Astrocyte (in vitro differentiated cells and primary cell): ENCODE results near the gene IGF1R. TPM values are rescaled to one million over a fixed set of nuclear protein-coding genes. Genes with fewer than 3 reads are reported as not detected.

ENCODE experiments used
- DNase-seq: peaks from one replicate; pipeline ENCODE4 v3.0.0-alpha.2; 2010; ENCODE audit warnings: low read depth
- FAIRE-seq: peaks from 2 replicates; lab custom pipeline; 2011; peaks lifted over from hg19 to GRCh38; lab: Jason Lieb, UNC
- H2AFZ ChIP-seq: 2 replicates; pipeline ENCODE4 v1.6.0; 2012; ENCODE audit warnings: low read depth, low read length, inconsistent platforms
- H3K27ac ChIP-seq: 2 replicates; pipeline ENCODE4 v1.5.1; 2011; ENCODE audit warnings: low read depth, low read length, inconsistent platforms
- H3K27me3 ChIP-seq: 2 replicates; pipeline ENCODE4 v1.6.0; 2011; ENCODE audit warnings: low read length, inconsistent platforms; ENCODE audit not compliant: insufficient read depth
- H3K36me3 ChIP-seq: 2 replicates; pipeline ENCODE4 v1.5.1; 2011; ENCODE audit warnings: low read length, inconsistent platforms; ENCODE audit not compliant: insufficient read depth
- H3K4me1 ChIP-seq: 2 replicates; pipeline ENCODE4 v1.5.1; 2011; ENCODE audit warnings: low read length, inconsistent platforms; ENCODE audit not compliant: insufficient read depth
- H3K4me2 ChIP-seq: 2 replicates; pipeline ENCODE4 v1.6.0; 2012; ENCODE audit warnings: low read length, inconsistent platforms
- H3K4me3 ChIP-seq: 2 replicates; pipeline ENCODE4 v1.5.1; 2011; ENCODE audit warnings: low read depth, mild to moderate bottlenecking, low read length, inconsistent platforms; ENCODE audit not compliant: insufficient read depth
- H3K79me2 ChIP-seq: 2 replicates; pipeline ENCODE4 v1.6.0; 2012; ENCODE audit warnings: mild to moderate bottlenecking, low read length, inconsistent platforms; ENCODE audit not compliant: insufficient read depth
- H3K9ac ChIP-seq: 2 replicates; pipeline ENCODE4 v1.6.0; 2012; ENCODE audit warnings: mild to moderate bottlenecking, low read length, inconsistent platforms
- H3K9me3 ChIP-seq: 2 replicates; pipeline ENCODE4 v1.5.1; 2012; ENCODE audit warnings: low read depth, mild to moderate bottlenecking, low read length, inconsistent platforms; ENCODE audit not compliant: insufficient read depth
- H4K20me1 ChIP-seq: 2 replicates; pipeline ENCODE4 v1.6.0; 2012; ENCODE audit warnings: low read length, inconsistent platforms; ENCODE audit not compliant: insufficient read depth
- H3K27ac Mint-ChIP-seq: one replicate; pipeline ENCODE4 v1.8.0; 2021; ENCODE audit warnings: mild to moderate bottlenecking, mixed read lengths; ENCODE audit not compliant: unreplicated experiment
- H3K27me3 Mint-ChIP-seq: one replicate; pipeline ENCODE4 v1.8.0; 2021; ENCODE audit warnings: low read depth, mixed read lengths; ENCODE audit not compliant: unreplicated experiment
- H3K36me3 Mint-ChIP-seq: one replicate; pipeline ENCODE4 v1.8.0; 2021; ENCODE audit warnings: low read depth, mixed read lengths; ENCODE audit not compliant: unreplicated experiment
- H3K4me1 Mint-ChIP-seq: one replicate; pipeline ENCODE4 v1.8.0; 2021; ENCODE audit warnings: low read depth, mixed read lengths; ENCODE audit not compliant: unreplicated experiment
- H3K4me3 Mint-ChIP-seq: one replicate; pipeline ENCODE4 v1.8.0; 2021; ENCODE audit warnings: mild to moderate bottlenecking, moderate library complexity, mixed read lengths; ENCODE audit not compliant: unreplicated experiment
- H3K9me3 Mint-ChIP-seq: one replicate; pipeline ENCODE4 v1.8.0; 2021; ENCODE audit warnings: mild to moderate bottlenecking, mixed read lengths; ENCODE audit not compliant: unreplicated experiment
- EZH2 ChIP-seq: IDR thresholded peaks from 2 replicates; pipeline ENCODE4 v1.6.1; 2012; ENCODE audit warnings: mild to moderate bottlenecking, low read length, inconsistent platforms; ENCODE audit not compliant: insufficient read depth
- total RNA-seq: library from RNA; stranded (reverse); gene quantifications from 2 replicates; pipeline ENCODE4 v1.2.1, GENCODE V29; 2021
- TF ChIP-seq, protein P1 (sequence below): IDR thresholded peaks from 2 replicates; pipeline ENCODE4 v1.5.1; 2011; ENCODE audit warnings: low read depth, mild to moderate bottlenecking, inconsistent platforms, low read length, moderate library complexity; ENCODE audit not compliant: insufficient read depth

Gene IGF1R
- total RNA-seq, 1 donor from 2014 or later, result 270 TPM

DNA sequence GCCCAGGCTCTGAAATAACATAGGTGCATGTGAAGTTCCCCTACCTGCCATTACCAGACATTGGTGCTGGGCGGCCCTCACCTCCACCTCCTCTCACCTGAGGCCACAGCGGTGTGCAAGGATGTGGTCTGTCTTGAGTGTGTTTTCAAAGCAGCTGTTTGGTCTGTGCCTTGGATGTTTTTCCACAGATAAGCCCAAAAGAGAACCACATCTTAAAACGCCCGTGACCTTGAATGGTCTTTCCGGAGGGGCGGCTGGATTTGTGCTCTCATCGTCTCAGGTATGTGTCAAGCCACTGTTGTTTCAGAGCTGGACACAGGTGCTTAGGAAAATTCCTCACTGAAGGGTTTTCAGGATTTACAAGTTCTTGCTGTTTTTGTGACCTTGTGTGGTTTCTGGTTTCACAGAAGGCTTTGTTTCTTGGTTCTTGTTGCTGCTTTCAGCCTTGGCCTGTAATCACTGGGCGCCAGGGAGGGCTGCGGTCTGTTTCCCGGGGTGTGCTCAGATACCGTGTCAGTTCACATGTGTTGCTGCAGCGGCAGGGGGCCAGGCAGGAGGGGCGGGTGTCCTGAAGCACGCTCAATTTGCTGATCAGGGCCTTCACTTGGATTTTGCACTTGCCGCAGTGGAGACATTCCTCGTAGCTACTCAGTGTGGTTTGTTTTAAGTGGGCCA, 128.4 kb downstream of the IGF1R start:
- H3K27ac Mint-ChIP-seq, result peak overlapping the region; percentile 59
- no peaks in the 10 kb centered on the region for H3K36me3 ChIP-seq
- no peak overlapping the region for H2AFZ ChIP-seq
- DNase-seq (peak; percentile 89), FAIRE-seq (no peak)
- no peaks in the 10 kb centered on the region for H3K9me3 ChIP-seq
- H4K20me1 ChIP-seq, result peaks cover 82% of the 10 kb centered on the region
- H3K4me3 Mint-ChIP-seq, result no peak overlapping the region
- peaks cover 56% of the 10 kb centered on the region for H3K4me1 Mint-ChIP-seq
- H3K9me3 Mint-ChIP-seq, result no peaks in the 10 kb centered on the region
- peaks cover 92% of the 10 kb centered on the region for H3K79me2 ChIP-seq
- no peak overlapping the region for H3K27ac ChIP-seq
- H3K4me1 ChIP-seq, result peaks cover 18% of the 10 kb centered on the region
- no peaks in the 10 kb centered on the region for H3K27me3 Mint-ChIP-seq
- no peak for TF ChIP-seq EZH2
- TF ChIP-seq, protein P1, sequence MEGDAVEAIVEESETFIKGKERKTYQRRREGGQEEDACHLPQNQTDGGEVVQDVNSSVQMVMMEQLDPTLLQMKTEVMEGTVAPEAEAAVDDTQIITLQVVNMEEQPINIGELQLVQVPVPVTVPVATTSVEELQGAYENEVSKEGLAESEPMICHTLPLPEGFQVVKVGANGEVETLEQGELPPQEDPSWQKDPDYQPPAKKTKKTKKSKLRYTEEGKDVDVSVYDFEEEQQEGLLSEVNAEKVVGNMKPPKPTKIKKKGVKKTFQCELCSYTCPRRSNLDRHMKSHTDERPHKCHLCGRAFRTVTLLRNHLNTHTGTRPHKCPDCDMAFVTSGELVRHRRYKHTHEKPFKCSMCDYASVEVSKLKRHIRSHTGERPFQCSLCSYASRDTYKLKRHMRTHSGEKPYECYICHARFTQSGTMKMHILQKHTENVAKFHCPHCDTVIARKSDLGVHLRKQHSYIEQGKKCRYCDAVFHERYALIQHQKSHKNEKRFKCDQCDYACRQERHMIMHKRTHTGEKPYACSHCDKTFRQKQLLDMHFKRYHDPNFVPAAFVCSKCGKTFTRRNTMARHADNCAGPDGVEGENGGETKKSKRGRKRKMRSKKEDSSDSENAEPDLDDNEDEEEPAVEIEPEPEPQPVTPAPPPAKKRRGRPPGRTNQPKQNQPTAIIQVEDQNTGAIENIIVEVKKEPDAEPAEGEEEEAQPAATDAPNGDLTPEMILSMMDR, result no peak
- no peaks in the 10 kb centered on the region for H3K27me3 ChIP-seq
- H3K36me3 Mint-ChIP-seq, result peaks cover 2% of the 10 kb centered on the region
- peak overlapping the region; percentile 45 for H3K4me2 ChIP-seq
- no peak overlapping the region for H3K4me3 ChIP-seq
- H3K9ac ChIP-seq, result no peak overlapping the region

DNA sequence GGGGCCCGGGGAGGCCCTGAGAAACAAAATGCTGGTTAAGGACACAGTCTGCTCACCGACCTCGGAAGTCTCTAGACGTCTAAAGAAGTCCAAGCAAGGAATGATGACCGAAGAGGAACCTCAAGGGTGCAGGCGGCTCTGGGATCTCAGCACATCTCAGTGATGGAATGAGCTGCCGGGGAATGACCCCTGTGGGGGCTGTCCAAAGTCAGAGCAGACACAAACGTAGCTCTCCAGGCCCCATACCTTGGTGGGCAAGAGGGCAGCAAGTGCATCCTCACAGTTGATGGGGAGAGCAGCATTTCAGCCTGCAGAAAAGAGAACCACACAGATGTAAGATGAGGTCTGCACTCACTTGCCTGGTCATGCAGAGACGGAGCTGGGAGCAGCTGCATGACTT, 129.1 kb downstream of the IGF1R start:
- Histone ChIP-seq H3K27ac (no peak overlapping the region), H2AFZ (no peak overlapping the region), H3K9me3 (no peaks in the 10 kb centered on the region), H3K9ac (no peak overlapping the region), H3K27me3 (no peaks in the 10 kb centered on the region), H3K36me3 (no peaks in the 10 kb centered on the region), H3K4me3 (no peak overlapping the region), H3K79me2 (peaks cover 92% of the 10 kb centered on the region), H3K4me2 (peak overlapping the region; percentile 45), H4K20me1 (peaks cover 83% of the 10 kb centered on the region), H3K4me1 (peaks cover 16% of the 10 kb centered on the region)
- peaks cover 2% of the 10 kb centered on the region for H3K36me3 Mint-ChIP-seq
- DNase-seq (no peak), FAIRE-seq (no peak)
- no peaks in the 10 kb centered on the region for H3K27me3 Mint-ChIP-seq
- H3K4me3 Mint-ChIP-seq, result no peak overlapping the region
- H3K27ac Mint-ChIP-seq, result peak overlapping the region; percentile 80
- H3K9me3 Mint-ChIP-seq, result no peaks in the 10 kb centered on the region
- H3K4me1 Mint-ChIP-seq, result peaks cover 53% of the 10 kb centered on the region
- TF ChIP-seq, protein P1, result no peak
- no peak for TF ChIP-seq EZH2
